ENCODE results near the gene KSR2. TPM values are rescaled to one million over a fixed set of nuclear protein-coding genes. Genes with fewer than 3 reads are reported as not detected.
"Not testable (repeated sequence)": the region's sequence is repeated elsewhere in the genome, so short reads cannot be mapped to it uniquely, and the experiment has no call there.

Gene KSR2
- 0.02 and 0.05 TPM in 2 replicates for total RNA-seq

DNA sequence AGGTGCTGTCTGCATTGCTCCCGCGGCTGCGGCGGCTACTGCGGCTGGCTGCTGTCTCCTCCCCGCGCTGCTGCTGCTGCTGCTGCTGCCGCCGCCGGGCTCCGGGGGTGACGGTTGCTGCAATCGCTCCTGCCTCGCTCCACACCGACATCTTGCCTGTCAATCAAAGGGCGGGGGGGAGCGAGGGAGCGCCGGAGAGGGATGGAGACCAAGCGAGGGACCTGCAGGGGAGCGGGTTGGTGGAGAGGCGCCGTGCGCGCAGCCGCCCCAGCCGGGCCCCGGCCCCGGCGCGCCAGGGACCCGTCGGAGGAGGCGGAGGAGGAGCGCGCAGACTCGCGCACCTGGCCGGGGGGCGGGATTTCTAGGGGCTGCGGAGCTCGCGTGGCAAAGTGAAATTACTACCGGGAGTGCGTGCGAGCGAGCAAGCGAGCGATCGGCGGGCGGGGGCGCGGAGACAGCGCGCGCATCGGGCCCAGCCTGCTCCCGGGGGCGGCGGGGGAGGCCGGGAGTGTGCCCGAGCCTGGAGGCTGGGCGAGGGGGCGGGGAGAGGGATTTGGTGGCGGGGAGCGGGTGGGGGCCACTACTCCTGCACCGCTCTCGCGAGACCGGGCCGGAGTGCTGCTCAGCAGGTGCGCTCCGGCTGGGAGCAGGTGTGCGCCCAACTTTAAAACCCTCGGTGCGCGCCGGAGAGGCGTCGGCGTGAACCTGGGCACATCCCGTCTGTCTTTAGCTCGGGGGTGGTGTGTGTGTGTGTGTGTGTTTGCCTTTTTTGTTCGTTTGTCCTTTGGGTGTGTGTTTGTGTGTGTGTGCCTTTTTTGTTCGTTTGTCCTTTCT, at the start of gene KSR2:
KSR2 (minus strand) TSS at position 165 of the 834 bp plus-strand sequence. CDS start 735 bp downstream, outside the sequence.
- intact Hi-C loops (cut with micrococcal nuclease), result loop anchor here (10.0 kb wide), 1 partner anchor 94 kb away; no protein-coding TSS in a partner anchor

DNA sequence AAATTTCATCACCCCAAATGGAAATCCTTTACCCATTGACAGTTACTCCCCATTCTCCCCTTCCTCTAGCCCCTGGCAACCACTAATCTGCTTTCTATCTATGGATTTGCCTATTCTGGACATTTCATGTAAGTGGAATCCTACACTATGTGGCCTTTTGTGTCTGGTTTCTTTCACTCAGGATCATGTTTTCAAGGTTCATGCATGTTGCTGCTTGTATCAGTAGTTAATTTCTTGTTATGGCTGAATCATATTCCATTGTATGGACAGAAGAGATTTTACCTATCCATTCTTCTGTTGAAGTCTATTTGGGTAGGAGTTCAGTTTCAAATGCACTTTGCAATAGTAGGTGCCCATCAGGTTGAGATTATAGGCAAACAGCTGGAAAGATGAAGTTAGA, 49.1 kb upstream of the KSR2 start:
- intact Hi-C loops (cut with micrococcal nuclease), result loop anchor here (2.0 kb wide), 1 partner anchor 355 kb away; the partner anchor contains the start of gene TAOK3

DNA sequence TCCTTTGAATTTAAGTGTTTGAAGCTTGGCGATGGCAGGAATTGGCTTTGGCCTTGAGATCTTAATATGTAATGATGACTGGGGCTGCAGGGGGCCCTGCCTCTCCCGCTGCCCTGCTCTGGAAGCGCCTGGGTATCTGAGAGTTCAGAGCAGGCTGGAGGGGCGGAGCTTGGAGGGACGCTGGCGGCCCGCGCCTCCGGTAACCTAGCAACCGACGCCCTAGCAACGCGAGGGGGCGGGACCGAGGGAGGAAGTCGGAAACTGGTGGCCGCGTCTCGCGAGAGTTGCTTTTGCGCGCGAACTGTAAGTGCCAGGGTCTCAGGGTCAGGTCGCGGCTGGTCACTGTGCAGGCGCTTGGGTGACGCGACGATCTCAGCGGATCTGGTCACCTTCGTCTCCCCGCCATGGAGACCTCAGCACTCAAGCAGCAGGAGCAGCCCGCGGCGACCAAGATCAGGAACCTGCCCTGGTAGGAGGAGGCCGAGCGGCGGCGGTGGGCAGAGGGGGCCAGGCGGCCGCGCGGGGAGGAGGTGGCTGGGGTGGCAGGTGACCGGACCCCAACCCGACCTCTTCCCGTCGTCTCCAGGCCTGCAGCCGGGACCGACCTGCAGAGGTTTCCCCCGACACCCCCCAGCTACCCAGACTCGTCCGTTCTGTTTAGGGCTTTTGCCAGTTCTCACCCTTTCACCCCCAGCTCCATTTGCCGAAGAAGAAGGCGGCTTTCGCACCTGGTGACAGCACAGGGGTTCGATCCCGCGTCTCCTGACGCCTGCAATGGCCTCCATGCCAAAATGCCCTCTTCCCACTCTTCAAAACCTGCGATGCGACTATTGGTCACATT, 47.9 kb upstream of the KSR2 start, which contains the start of gene RFC5:
RFC5 (plus strand) TSS at position 280 of the 841 bp plus-strand sequence; CDS start at position 405, 125 bp downstream.
- intact Hi-C loops (cut with micrococcal nuclease), result loop anchor here (1.0 to 2.0 kb wide), 3 partner anchors 44 to 356 kb away; partner anchors contain the start of gene TAOK3

DNA sequence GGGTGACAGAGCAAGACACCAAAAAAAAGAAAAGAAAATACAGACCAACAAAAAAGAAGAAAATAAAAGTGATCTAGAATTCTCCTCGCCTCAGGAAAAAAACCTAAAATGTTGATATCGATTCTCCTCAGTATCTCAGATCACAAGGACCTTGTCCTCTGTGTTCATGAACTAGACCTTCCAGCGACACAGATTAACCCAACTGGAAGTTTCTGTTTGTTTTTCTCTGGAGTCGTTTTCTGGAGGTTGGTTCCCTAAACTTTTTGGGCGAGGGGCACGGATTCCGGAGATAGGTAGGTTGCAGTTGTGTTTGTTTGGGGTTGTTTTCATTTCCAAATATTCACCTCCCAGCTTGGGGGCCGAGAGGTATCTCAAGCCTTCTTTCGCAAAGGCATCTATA, 47.2 kb upstream of the KSR2 start:
- intact Hi-C loops (cut with micrococcal nuclease), result loop anchor here (1.0 to 2.0 kb wide), 3 partner anchors 44 to 357 kb away; partner anchors contain the start of gene TAOK3

DNA sequence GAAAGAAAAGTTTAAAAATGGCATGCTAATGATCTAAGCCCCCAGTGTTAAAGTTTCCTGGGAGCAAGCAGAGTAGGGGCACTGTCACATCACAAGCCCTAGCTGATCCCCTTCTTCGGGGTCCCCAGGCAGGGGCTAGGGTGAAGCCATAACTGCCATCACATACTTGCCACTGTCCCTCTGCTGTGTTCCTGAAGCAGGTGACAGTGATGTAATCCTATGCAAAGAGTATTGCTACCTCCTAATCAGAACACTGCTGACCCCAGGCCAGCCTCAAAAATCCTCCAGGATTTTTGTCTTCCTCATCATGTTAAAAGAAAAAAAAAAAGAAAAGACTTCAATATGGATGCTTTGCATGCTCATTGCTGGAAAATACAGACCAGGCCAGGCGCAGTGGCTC, 46.5 kb upstream of the KSR2 start:
- intact Hi-C loops (cut with micrococcal nuclease), result no loop called here

GRCh38 chr12:118013283-118013682, 44.5 kb upstream of the KSR2 start:
- intact Hi-C loops (cut with micrococcal nuclease), result no loop called here

DNA sequence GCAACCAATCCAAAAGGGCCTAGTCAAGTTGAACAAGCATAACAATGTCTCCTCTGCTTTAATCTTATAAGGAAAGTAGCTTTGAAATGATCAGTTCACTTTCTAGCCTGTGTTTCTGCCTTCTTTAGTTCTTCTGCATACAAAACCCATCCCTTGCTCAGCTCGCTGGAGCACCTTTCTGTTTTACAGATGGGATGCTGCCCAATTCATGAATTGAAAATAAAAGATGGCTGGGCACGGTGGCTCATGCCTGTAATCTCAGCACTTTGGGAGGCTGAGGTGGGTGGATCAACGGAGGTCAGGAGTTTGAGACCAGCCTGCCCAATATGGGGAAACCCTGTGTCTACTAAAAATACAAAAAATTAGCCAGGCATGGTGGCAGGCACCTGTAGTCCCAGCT, 43.2 kb upstream of the KSR2 start:
- intact Hi-C loops (cut with micrococcal nuclease), result no loop called here

DNA sequence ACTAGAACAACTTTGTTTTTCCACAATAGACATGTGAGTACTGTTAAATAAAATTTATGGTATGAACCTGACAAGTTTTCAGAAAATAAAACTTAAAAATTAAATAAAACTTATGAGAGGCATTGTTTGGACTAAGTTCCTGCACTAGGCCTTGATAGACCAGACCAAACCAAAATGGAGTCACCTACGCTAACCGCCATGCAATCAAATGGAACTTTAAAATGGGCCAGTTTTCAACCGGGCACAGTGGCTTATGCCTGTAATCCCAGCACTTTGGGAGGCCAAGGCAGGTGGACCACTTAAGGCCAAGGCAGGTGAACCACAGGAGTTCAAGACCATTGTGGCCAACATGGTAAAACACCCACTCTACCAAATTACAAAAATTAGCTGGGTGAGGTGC, 42.6 kb upstream of the KSR2 start:
- intact Hi-C loops (cut with micrococcal nuclease), result no loop called here

GRCh38 chr12:118010903-118011302, 42.1 kb upstream of the KSR2 start:
- intact Hi-C loops (cut with micrococcal nuclease), result no loop called here

- intact Hi-C loops (cut with micrococcal nuclease), result not testable (repeated sequence)
These were observed 31.0 kb upstream of the KSR2 start for GRCh38 chr12:117999806-118000205.

- intact Hi-C loops (cut with micrococcal nuclease), result no loop called here
These were observed 29.9 kb upstream of the KSR2 start for GRCh38 chr12:117998719-117999118.

DNA sequence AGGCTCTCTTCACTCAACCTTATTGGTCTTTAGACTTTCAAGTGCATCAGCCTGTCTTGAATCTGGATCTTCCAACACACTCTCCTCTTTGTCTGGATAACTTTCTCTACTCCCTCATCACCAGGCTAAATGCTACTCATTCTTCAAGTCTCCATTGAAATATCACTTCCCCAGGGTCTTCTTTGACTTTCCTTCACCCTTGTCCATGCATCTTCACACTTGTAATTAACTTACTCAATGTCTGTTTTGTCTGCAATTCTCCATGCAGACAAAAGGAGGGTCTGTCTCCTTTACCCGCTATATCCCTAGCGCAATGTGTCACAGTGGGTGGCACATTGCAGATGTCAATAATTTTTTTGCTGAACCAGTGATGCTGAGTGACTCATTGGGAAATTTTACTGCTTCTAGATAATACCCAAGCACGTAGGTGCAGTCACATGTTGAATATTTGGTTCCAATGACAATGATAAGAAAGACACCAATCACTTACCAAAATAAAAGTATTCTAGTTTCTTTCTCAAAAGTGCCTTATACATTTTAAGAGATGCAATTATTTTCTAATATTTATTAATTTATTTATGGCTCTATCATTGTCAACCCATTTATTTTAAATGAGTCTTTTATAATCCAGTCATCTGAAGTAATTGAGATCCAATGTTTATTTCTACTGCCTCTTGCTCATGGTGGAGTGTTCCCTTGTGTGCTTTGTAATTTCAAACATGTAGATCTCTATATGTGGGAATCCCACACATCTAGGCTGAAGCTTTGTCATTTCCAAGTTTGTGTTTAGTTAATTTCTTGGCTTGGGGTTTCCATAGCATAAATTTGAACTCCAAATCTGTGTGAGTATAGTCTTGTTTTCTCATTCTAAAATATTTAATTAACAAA, 26.0 kb upstream of the KSR2 start:
- intact Hi-C loops (cut with micrococcal nuclease), result no loop called here

- intact Hi-C loops (cut with micrococcal nuclease), result no loop called here
These were observed 18.1 kb upstream of the KSR2 start for GRCh38 chr12:117986705-117987469.

DNA sequence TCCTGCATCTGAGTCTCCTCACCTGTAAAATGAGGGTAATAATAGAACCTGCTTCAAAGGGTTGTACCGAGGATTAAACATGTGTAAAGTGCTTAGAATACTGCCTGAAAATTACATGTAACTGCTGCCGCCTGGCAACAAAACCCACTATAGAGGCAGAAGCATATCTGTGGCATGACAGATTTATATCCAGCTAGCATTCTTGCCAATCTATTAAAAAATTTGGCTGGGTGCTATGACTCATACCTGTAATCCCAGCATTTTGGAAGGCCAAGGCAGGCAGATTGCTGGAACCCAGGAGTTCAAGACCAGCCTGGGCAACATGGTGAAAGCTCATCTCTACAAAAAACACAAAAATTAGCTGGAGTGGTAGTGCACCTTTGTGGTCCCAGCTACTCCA, 16.4 kb upstream of the KSR2 start:
- intact Hi-C loops (cut with micrococcal nuclease), result no loop called here

- intact Hi-C loops (cut with micrococcal nuclease), result no loop called here
These were observed 12.5 kb upstream of the KSR2 start for GRCh38 chr12:117981267-117981666.

DNA sequence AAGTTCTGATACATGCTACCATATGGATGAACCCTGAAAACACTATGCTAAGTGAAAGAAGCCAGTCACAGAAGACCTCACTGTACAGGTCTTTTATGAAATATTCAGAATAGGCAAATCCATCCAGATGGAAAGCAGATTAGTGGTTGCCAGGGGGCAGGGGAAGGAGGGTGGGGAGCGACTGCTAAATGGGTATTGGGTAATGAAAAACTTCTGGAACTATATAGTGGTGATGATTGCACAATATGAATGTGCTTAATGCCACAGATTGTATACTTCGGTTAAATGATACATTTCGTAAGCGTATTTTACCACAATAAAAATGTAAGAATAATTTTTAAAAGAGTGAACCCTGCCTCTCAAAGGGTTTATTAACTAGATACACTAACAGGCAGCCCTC, 11.8 kb upstream of the KSR2 start:
- intact Hi-C loops (cut with micrococcal nuclease), result no loop called here

GRCh38 chr12:117977373-117977772, 8.6 kb upstream of the KSR2 start:
- intact Hi-C loops (cut with micrococcal nuclease), result no loop called here

GRCh38 chr12:117975006-117975405, 6.2 kb upstream of the KSR2 start:
- intact Hi-C loops (cut with micrococcal nuclease), result no loop called here

- intact Hi-C loops (cut with micrococcal nuclease), result no loop called here
These were observed 3.5 kb upstream of the KSR2 start for GRCh38 chr12:117972301-117972700.

DNA sequence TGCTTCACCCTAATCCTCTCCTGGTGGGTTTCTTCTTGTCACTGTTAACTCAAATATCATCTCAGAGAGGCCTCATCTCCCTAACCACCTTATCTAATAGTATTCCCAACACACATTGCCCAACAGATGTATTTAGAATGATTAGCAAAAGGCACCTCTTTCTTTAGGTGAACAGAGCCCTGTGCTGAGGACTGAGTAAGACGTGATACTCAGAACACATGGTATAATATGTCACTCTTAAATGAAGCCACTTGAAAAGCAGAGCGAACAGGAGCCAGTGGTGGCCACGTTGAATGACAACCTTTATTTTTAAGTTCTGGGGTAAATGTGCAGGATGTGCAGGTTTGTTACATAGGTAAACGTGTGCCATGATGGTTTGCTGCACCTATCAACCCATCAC, 1.5 kb upstream of the KSR2 start:
- intact Hi-C loops (cut with micrococcal nuclease), result no loop called here

Measured in T-helper 2 cell treated with Interferon-gamma antibody and Interleukin-4, amounts not matched to agents 100 ng/mL and 5 ng/mL, for 36 hours (primary cell).